HepG2 (cell line): Measurements from ENCODE around the gene SERPINB1. TPM values are rescaled to one million over a fixed set of nuclear protein-coding genes. Genes with fewer than 3 reads are reported as not detected.

ENCODE experiments used
- AKNA ChIP-seq: sonication (generic); formaldehyde crosslinking; IDR thresholded peaks from 2 replicates; pipeline ENCODE4 v1.4.0; 2020; ENCODE audit warnings: missing genetic modification reagents, borderline replicate concordance
- CREM ChIP-seq, 2 experiments: sonication (generic) in 1 of 2; formaldehyde crosslinking in 1 of 2; IDR thresholded peaks; 2 replicates each; pipeline versions ENCODE4 v1.4.0 to v1.6.1; 2016 to 2020; ENCODE audit warnings: antibody characterized with exemption in 1 of 2, mild to moderate bottlenecking in 1 of 2, missing genetic modification reagents in 1 of 2
- DMAP1 ChIP-seq: IDR thresholded peaks from 2 replicates; pipeline ENCODE4 v1.6.1; 2016
- KAT7 ChIP-seq: IDR thresholded peaks from 2 replicates; pipeline ENCODE4 v1.6.1; 2018; ENCODE audit warnings: borderline replicate concordance, missing compliant biosample characterization
- MED1 ChIP-seq: sonication (generic); formaldehyde crosslinking; IDR thresholded peaks from 2 replicates; pipeline ENCODE4 v1.4.0; 2020; ENCODE audit warnings: missing genetic modification reagents
- NR2F1 ChIP-seq, 2 experiments: fragments of 450-650 bp in 1 of 2; formaldehyde crosslinking in 1 of 2; IDR thresholded peaks; 2 replicates each; pipeline versions ENCODE4 v1.5.0 to v1.6.1; 2016 to 2020; ENCODE audit warnings: mild to moderate bottlenecking in 1 of 2, missing compliant biosample characterization in 1 of 2, missing genetic modification reagents in 1 of 2, moderate library complexity in 1 of 2
- TAF1 ChIP-seq: sonication (generic); formaldehyde crosslinking; IDR thresholded peaks from 2 replicates; pipeline ENCODE4 v1.4.0; 2020; ENCODE audit warnings: missing genetic modification reagents
- ZNF232 ChIP-seq: sonication (generic); formaldehyde crosslinking; IDR thresholded peaks from 2 replicates; pipeline ENCODE4 v1.4.0; 2020; ENCODE audit warnings: missing genetic modification reagents, borderline replicate concordance
- ZNF281 ChIP-seq: sonication (generic); formaldehyde crosslinking; IDR thresholded peaks from 2 replicates; pipeline ENCODE4 v1.4.0; 2020; ENCODE audit warnings: missing genetic modification reagents, borderline replicate concordance
- ZNF337 ChIP-seq: sonication (generic); formaldehyde crosslinking; IDR thresholded peaks from 2 replicates; pipeline ENCODE4 v1.5.1; 2020; ENCODE audit warnings: missing genetic modification reagents, low read depth, mild to moderate bottlenecking, borderline replicate concordance
- ZNF547 ChIP-seq: sonication (generic); formaldehyde crosslinking; IDR thresholded peaks from 2 replicates; pipeline ENCODE4 v1.5.1; 2020; ENCODE audit warnings: mild to moderate bottlenecking, missing genetic modification reagents
- ZSCAN25 ChIP-seq: sonication (generic); formaldehyde crosslinking; IDR thresholded peaks from 2 replicates; pipeline ENCODE4 v1.8.0; 2022; ENCODE audit warnings: mild to moderate bottlenecking, missing genetic modification reagents
- polyA plus RNA-seq, 8 experiments: library from polyadenylated mRNA; depleted of rRNA in 3 of 8; stranded (reverse) in 7 of 8; unstranded in 1 of 8; fragments of >200 nt; fragmentation: Illumina TruSeq in 4 of 8; extraction: Trizol in 4 of 8; gene quantifications; 2 replicates each; pipeline versions ENCODE4 v1.2.1 to v1.2.3, GENCODE V29; 2011 to 2016; ENCODE audit warnings: low read depth in 4 of 8, missing spikeins in 1 of 8, mixed read lengths in 1 of 8; ENCODE audit not compliant: insufficient read depth in 1 of 8
- total RNA-seq, 5 experiments: library from RNA; depleted of rRNA; stranded (reverse); fragments of >200 nt; fragmentation: Illumina TruSeq; extraction: Trizol; gene quantifications; 2 replicates each; pipeline ENCODE4 v1.2.3, GENCODE V29; 2016; ENCODE audit warnings: low read depth in 1 of 5
- TF ChIP-seq, protein P1 (sequence below): IDR thresholded peaks from 2 replicates; pipeline ENCODE4 v1.6.1; 2016; ENCODE audit warnings: low read depth, borderline replicate concordance
- TF ChIP-seq, protein P2 (sequence below): IDR thresholded peaks from 2 replicates; pipeline ENCODE4 v1.4.0; 2020; ENCODE audit warnings: mild to moderate bottlenecking, missing genetic modification reagents

Gene SERPINB1
- total and polyA plus RNA-seq, 2 of the 13 experiments (the other 11 are each of a cell fraction or from before 2014, with no cell fraction given), result 41.4 to 60.5 TPM

- TF ChIP-seq TAF1, result no peak
- peak; percentile 45; the same call in 1 of the 2 replicates for TF ChIP-seq CREM (IDR thresholded peaks at IDR 0.05)
- TF ChIP-seq CREM (CRISPR knock-in tag; IDR thresholded peaks at IDR 0.05), result no peak
- TF ChIP-seq, protein P1, sequence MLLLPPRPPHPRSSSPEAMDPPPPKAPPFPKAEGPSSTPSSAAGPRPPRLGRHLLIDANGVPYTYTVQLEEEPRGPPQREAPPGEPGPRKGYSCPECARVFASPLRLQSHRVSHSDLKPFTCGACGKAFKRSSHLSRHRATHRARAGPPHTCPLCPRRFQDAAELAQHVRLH (CRISPR knock-in tag), result peak; percentile 14; the same call in 1 of the 2 replicates
- TF ChIP-seq ZNF232 (CRISPR knock-in tag), result no peak
- peak; percentile 20; the same call in 1 of the 2 replicates for TF ChIP-seq MED1
- TF ChIP-seq DMAP1, result peak; percentile 32
- TF ChIP-seq ZNF337, result no peak
- no peak for TF ChIP-seq ZSCAN25 (CRISPR knock-in tag)
- TF ChIP-seq ZNF281 (CRISPR knock-in tag), result 0 out of 2 replicates have a peak, but pooled peaks have one; percentile 19
- TF ChIP-seq AKNA (CRISPR knock-in tag), result no peak
- TF ChIP-seq, protein P2, sequence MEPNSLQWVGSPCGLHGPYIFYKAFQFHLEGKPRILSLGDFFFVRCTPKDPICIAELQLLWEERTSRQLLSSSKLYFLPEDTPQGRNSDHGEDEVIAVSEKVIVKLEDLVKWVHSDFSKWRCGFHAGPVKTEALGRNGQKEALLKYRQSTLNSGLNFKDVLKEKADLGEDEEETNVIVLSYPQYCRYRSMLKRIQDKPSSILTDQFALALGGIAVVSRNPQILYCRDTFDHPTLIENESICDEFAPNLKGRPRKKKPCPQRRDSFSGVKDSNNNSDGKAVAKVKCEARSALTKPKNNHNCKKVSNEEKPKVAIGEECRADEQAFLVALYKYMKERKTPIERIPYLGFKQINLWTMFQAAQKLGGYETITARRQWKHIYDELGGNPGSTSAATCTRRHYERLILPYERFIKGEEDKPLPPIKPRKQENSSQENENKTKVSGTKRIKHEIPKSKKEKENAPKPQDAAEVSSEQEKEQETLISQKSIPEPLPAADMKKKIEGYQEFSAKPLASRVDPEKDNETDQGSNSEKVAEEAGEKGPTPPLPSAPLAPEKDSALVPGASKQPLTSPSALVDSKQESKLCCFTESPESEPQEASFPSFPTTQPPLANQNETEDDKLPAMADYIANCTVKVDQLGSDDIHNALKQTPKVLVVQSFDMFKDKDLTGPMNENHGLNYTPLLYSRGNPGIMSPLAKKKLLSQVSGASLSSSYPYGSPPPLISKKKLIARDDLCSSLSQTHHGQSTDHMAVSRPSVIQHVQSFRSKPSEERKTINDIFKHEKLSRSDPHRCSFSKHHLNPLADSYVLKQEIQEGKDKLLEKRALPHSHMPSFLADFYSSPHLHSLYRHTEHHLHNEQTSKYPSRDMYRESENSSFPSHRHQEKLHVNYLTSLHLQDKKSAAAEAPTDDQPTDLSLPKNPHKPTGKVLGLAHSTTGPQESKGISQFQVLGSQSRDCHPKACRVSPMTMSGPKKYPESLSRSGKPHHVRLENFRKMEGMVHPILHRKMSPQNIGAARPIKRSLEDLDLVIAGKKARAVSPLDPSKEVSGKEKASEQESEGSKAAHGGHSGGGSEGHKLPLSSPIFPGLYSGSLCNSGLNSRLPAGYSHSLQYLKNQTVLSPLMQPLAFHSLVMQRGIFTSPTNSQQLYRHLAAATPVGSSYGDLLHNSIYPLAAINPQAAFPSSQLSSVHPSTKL, result peak; percentile 7; the same call in 1 of the 2 replicates
- TF ChIP-seq KAT7 (CRISPR knock-in tag), result no peak
- no peak for TF ChIP-seq NR2F1 (CRISPR knock-in tag; IDR thresholded peaks at IDR 0.05)
- TF ChIP-seq ZNF547 (CRISPR knock-in tag), result 0 out of 2 replicates have a peak, but pooled peaks have one; percentile 6
Observed at GRCh38 chr6:2853769-2854395, 12.2 kb upstream of the SERPINB1 start (continued).
